ENCODE data around the gene TAS2R38. TPM values are rescaled to one million over a fixed set of nuclear protein-coding genes. Genes with fewer than 3 reads are reported as not detected.

TAS2R38 gene
- total RNA-seq = not detected in 2 replicates

GRCh38 chr7:141973673-141974072 is at the start of gene TAS2R38:
Gene TAS2R38 (minus strand): TSS chr7:141973773. CDS start chr7:141973689, 84 bp downstream.

DNA sequence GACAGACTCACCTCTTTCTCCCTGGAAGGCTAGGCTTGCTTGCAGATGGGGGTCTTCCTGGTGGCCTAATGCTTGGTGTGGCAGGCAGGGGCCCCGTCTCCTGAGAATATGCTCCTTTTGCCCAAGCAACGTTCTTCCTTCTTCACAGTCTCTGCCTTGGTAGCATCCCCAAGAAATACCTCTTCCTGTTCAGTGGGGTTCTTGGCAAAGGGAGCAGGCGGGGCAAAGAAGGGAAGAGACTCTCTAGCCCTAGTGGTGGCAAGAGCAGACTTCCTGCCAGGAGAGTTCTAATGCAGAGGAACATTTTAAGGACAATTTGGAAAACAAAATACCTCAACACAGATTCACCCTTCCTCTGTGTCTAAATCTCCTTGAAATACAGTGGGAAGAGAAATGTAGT is 26.8 kb downstream of the TAS2R38 start, which contains the start of gene CLEC5A:
Gene CLEC5A (minus strand): TSS at position 179 of the 400 bp plus-strand sequence. CDS start 682 bp downstream, outside the sequence.

Other genes with a start within 250 kb of the TAS2R38 start
- 99.7 and 156 TPM in 2 replicates for gene SSBP1, start 235.4 kb downstream of the TAS2R38 start, total RNA-seq
- 0.33 and 0.77 TPM in 2 replicates for gene TAS2R3, start 209.7 kb downstream of the TAS2R38 start, total RNA-seq
- gene TAS2R4, start 197.1 kb downstream of the TAS2R38 start, total RNA-seq = 0.33 and 0.86 TPM in 2 replicates
- 0.11 and 0.52 TPM in 2 replicates for gene TAS2R5, start 183.6 kb downstream of the TAS2R38 start, total RNA-seq
- not detected in 2 replicates for gene PRSS37, start 132.3 kb downstream of the TAS2R38 start, total RNA-seq
- gene OR9A4, start 57.4 kb downstream of the TAS2R38 start, total RNA-seq = not detected in 2 replicates
- gene CLEC5A, start 26.8 kb downstream of the TAS2R38 start, total RNA-seq = not detected in 2 replicates
- under 0.01 TPM in 1 of 2 replicates, not detected in the other for gene MGAM, start 22.1 kb upstream of the TAS2R38 start, total RNA-seq
- gene MGAM2, start 137.9 kb upstream of the TAS2R38 start, total RNA-seq = not detected in 2 replicates